HG03095 (cell line): ENCODE results near the gene HNF4A.

Experiments
- ATAC-seq: cut with Tn5 transposase; IDR thresholded peaks from one replicate; pipeline ENCODE4 v1.9.1; 2021; ENCODE audit warnings: moderate library complexity; ENCODE audit not compliant: unreplicated experiment

HNF4A gene

DNA sequence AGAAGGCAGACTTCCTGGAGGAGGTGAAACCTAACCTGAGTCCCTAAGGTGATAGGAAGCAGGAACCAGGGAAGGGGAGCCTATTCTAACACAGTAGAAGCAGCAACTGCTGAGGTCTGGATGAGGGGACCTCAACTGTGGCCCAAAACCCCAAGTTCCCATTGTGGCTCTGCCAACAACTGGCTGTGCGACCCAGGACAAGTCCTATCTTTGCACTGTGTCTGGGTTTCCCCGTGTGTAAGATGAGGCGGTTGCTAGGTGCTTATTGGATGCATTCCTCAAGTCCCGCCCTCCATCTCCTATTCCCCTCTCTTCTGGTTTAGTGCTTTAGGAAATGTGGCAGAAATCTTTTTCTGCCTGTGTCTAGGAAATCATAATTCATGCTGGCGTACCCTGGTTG, 68.0 kb downstream of the HNF4A start:
- no peak for ATAC-seq

DNA sequence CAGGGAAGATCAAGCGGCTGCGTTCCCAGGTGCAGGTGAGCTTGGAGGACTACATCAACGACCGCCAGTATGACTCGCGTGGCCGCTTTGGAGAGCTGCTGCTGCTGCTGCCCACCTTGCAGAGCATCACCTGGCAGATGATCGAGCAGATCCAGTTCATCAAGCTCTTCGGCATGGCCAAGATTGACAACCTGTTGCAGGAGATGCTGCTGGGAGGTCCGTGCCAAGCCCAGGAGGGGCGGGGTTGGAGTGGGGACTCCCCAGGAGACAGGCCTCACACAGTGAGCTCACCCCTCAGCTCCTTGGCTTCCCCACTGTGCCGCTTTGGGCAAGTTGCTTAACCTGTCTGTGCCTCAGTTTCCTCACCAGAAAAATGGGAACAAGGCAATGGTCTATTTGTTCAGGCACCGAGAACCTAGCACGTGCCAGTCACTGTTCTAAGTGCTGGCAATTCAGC, 68.6 kb downstream of the HNF4A start:
- ATAC-seq = no peak

DNA sequence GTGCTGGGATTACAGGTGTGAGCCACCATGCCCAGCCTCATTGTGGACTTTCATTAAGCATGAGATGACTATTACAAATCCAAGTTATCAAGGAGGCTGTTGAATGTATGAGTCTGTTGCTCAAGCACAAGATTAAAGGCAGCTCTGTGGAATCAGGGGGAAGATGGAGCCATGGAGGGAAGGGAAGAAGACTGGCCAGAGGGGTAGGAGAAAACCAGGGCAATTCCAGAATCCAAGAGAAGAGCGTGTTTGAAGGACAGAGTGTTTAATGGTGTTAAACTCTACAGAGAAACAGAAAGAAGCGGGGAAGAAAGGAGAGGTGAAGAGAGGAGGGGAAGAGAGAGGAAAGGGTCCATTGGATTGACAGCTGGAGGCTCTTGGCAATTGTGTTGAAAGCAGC, 70.4 kb downstream of the HNF4A start:
- ATAC-seq = no peak

DNA sequence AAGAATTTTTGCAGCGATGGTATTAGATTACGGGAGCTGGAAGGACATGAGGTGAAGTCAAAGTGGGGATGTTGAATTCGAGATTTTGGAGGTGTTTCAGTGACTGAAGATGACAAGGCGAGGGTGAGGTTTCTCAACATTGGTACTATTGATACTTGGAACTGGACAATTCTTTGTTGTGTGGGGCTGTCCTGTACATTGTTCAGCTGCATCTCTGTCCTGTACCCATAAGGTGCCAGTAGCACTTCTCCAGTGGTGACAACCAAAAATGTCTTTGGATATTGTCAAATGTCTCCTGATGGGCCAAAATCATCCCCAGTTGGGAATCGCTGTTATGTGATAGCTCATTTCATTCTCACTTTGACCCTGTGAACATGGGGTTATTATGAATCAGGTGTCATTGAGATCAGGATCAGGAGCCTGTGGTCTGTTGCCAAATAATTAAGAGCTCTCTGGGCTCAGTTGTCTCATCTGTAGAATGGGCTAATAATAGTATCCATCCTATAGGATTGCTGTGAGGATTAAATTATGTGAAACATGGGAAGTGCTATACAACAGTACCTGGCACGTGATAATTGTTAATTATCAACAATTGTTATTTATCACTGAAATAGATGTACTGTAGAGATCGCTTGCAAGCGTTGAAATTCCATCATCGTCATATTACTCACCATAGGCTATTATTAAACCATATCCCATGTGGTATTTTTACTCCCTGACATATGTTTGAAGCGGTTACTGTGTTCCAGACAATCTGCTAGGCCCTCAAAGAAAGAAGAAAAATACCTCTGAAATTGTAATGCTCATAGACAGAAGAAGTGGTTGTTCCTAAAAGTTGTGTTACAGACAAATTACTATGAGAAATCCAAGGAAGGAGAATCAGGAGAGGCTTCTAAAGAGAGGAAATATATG, 71.6 kb downstream of the HNF4A start:
- no peak for ATAC-seq

- no peak for ATAC-seq
Measured at GRCh38 chr20:44427804-44428173, 72.3 kb downstream of the HNF4A start.

DNA sequence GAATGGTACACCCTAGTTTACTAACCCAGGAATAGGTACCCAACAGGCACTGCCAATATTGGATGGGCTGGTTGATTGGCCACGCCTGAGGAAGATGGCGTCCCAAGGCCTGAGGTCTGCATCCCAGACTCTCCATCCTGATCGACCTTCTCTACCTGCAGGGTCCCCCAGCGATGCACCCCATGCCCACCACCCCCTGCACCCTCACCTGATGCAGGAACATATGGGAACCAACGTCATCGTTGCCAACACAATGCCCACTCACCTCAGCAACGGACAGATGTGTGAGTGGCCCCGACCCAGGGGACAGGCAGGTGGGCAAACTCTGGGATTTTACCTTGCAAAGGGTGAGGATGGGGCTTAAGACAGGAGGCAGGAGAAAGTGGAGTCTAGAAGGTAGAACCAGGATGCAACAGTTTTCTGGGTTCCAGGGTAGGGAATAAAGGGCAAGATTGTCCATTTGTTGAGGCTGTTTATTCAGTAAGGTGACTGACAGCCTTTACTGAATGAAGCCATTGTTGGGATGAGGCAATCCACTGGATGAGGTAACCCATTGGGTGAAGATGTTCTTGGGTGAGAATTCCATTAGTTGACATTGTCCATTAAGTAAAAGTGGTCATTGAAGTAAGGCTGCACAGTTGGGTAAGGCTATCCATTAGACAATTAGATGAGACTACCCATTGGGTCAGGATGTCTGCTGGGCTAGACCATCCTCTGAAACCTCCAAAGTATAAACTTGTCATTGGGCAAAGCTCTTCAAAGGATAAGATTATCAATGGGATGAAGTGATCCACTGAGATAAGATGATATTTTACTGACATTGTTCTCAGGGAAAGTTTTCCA, 72.9 kb downstream of the HNF4A start:
- no peak for ATAC-seq

- ATAC-seq = no peak
Measured at GRCh38 chr20:44429017-44429339, 73.5 kb downstream of the HNF4A start.

GRCh38 chr20:44429419-44430269, 74.1 kb downstream of the HNF4A start:
- ATAC-seq = no peak

DNA sequence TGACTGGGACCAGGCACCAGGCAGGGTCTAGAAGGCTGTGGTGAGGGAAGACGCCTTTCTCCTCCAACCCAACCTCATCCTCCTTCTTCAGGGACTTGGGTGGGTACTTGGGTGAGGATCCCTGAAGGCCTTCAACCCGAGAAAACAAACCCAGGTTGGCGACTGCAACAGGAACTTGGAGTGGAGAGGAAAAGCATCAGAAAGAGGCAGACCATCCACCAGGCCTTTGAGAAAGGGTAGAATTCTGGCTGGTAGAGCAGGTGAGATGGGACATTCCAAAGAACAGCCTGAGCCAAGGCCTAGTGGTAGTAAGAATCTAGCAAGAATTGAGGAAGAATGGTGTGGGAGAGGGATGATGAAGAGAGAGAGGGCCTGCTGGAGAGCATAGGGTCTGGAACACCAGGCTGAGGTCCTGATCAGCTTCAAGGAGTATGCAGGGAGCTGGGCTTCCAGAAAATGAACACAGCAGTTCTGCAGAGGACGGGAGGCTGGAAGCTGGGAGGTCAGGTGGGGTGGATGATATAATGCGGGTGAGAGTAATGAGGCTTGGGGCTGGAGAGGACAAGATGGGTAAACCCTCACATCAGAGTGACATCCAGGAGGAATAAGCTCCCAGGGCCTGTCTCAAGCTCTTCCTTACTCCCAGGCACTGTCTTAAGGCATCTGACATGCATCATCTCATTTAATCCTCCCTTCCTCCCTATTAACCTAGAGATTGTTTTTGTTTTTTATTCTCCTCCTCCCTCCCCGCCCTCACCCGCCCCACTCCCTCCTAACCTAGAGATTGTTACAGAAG, 75.0 kb downstream of the HNF4A start:
- no peak for ATAC-seq

DNA sequence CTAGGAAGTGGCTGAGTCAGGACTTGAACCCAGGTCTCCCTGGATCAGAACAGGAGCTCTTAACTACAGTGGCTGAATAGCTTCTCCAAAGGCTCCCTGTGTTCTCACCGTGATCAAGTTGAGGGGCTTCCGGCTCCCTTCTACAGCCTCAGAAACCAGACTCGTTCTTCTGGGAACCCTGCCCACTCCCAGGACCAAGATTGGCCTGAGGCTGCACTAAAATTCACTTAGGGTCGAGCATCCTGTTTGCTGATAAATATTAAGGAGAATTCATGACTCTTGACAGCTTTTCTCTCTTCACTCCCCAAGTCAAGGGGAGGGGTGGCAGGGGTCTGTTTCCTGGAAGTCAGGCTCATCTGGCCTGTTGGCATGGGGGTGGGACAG, 75.6 kb downstream of the HNF4A start:
- ATAC-seq = no peak

DNA sequence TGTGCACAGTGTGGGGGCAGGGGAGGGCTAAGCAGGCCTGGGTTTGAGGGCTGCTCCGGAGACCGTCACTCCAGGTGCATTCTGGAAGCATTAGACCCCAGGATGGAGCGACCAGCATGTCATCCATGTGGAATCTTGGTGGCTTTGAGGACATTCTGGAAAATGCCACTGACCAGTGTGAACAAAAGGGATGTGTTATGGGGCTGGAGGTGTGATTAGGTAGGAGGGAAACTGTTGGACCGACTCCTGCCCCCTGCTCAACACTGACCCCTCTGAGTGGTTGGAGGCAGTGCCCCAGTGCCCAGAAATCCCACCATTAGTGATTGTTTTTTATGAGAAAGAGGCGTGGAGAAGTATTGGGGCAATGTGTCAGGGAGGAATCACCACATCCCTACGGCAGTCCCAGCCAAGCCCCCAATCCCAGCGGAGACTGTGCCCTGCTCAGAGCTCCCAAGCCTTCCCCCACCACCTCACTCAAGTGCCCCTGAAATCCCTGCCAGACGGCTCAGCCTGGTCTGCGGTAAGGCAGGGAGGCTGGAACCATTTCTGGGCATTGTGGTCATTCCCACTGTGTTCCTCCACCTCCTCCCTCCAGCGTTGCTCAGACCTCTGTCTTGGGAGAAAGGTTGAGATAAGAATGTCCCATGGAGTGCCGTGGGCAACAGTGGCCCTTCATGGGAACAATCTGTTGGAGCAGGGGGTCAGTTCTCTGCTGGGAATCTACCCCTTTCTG, 76.2 kb downstream of the HNF4A start:
- no peak for ATAC-seq

DNA sequence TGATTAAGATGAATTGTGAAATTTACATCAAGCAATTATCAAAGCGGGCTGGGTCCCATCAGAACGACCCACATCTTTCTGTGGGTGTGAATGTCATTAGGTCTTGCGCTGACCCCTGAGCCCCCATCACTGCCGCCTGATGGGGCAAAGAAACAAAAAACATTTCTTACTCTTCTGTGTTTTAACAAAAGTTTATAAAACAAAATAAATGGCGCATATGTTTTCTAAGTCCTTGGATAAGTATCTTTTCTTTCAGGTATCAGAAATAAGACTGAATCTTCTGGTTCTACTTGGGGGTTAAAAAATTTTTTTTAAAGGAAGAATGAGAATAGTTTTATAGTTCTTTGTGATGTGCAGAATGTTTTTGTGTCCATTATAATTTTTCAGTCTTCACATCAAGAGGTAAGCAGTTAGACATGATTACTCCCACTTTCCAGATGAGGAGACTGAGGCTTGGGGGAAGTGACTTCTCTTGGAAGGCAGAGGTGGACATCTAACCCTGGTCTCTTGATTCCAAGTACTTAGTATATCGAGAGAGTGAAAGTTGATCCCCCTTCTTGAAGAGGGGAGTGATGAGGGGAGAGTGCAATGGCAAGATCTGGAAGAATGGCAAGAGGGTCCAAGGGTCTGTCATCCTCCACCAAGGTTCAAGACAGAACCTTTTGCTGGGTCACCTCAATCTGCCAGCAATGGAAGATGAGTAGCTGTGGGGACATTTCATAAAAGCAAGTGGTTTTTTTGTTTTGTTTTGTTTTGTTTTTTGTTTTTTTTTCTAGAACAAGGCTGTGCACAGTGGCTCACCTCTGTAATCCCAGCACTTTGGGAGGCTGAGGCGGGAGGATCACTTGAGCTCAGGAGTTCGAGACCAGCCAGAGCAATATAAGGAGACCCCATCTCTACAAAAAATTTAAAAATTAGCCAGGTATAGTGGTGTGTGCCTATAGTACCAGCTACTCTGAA, 77.4 kb downstream of the HNF4A start:
- no peak for ATAC-seq

DNA sequence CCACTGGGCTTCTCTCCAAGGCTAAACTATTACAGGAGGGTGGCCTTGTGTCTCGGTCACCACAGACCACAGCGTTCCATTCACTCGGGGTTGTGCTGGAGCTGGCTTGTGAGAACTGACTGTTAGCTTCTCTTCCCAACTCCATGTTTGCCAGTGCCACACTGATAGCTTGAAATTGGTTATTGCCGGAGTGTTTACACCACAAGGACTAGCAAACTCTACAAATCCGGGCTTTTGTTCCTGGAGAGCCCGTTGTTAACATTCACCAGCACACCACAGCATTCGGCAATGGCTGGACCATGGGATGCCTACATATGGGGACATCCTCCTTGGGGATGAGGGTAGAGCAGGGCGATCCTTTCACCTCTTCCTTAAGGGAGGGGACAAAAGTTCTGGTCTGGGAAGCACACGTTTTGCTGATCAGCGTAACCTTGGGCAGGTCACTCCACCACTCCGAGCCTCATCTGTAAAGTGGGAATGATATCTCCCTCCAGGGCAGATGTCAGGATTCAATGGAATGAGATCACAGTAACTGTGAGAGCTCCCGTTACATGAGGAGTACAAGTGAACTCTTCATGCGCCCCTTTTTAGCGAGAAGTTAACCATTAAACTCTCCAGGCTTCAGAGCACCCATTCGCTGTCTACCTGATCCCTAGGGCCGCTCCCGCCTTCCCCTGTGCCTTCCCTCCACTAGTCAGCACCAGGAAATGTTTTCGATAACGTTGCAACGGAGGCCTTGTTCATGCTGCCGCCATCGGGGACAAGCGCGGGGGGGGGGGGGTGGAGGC, 78.4 kb downstream of the HNF4A start:
- no peak for ATAC-seq

- ATAC-seq = no peak
Measured at GRCh38 chr20:44435630-44436335, 80.3 kb downstream of the HNF4A start.

- ATAC-seq = no peak
Measured at GRCh38 chr20:44436393-44436792, 80.9 kb downstream of the HNF4A start.

GRCh38 chr20:44437497-44437896, 82.0 kb downstream of the HNF4A start:
- no peak for ATAC-seq

DNA sequence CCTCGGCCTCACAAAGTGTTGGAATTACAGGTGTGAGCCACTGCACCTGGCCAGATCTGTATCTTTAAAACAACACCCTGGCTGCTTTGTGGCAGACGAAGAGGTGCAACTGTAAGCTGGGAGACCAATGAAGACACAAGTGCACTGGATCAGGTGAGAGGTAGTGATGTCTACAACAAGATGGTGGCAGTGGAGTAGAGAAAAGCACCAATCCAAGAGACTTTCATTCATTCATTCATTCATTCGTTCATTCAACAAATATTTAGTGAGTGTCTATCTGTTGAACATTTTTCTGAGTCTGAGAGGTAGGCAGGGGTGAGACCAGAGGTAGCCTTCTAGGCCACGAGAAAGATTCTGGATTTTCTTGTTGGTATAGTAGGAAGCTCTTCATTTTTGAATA, 83.3 kb downstream of the HNF4A start:
- ATAC-seq = no peak
